A172 (cell line): ENCODE results near the gene NRARP. TPM values are rescaled to one million over a fixed set of nuclear protein-coding genes. Genes with fewer than 3 reads are reported as not detected.

Experiments
- DNase-seq: peaks from one replicate; pipeline ENCODE4 v3.0.0-alpha.2; 2015; ENCODE audit warnings: low spot score
- total RNA-seq: library from RNA; depleted of rRNA; stranded (reverse); fragments of >200 nt; shearing (Covaris generic); gene quantifications from 2 replicates; pipeline ENCODE4 v1.2.3, GENCODE V29; 2014

NRARP gene
- total RNA-seq, 1 experiment from 2014 or later, result 0.40 TPM

- peak; percentile 98 for DNase-seq
Measured at GRCh38 chr9:137277329-137278041, 24.6 kb downstream of the NRARP start, which contains the start of gene TOR4A. Gene TOR4A (plus strand): TSS chr9:137277726. CDS start chr9:137278690, 964 bp downstream.

- DNase-seq, result peak; percentile 83
Measured at GRCh38 chr9:137276473-137277328, 25.4 kb downstream of the NRARP start.

GRCh38 chr9:137275588-137276472 lies 26.2 kb downstream of the NRARP start:
- DNase-seq, result no peak

GRCh38 chr9:137275203-137275587 lies 26.9 kb downstream of the NRARP start:
- DNase-seq, result no peak

GRCh38 chr9:137273611-137274320 lies 28.3 kb downstream of the NRARP start:
- no peak for DNase-seq

- no peak for DNase-seq
Measured at GRCh38 chr9:137273095-137273490, 29.0 kb downstream of the NRARP start.

- no peak for DNase-seq
Measured at GRCh38 chr9:137272241-137273094, 29.6 kb downstream of the NRARP start.

GRCh38 chr9:137271696-137272076 lies 30.4 kb downstream of the NRARP start:
- no peak for DNase-seq

- DNase-seq, result no peak
Measured at GRCh38 chr9:137270929-137271695, 31.0 kb downstream of the NRARP start.

- DNase-seq, result peak; percentile 83
Measured at GRCh38 chr9:137269231-137269772, 32.8 kb downstream of the NRARP start.

GRCh38 chr9:137268538-137269201 lies 33.4 kb downstream of the NRARP start:
- DNase-seq, result no peak

- DNase-seq, result no peak
Measured at GRCh38 chr9:137267933-137268355, 34.1 kb downstream of the NRARP start.

- DNase-seq, result no peak
Measured at GRCh38 chr9:137266585-137267453, 35.3 kb downstream of the NRARP start.

- no peak for DNase-seq
Measured at GRCh38 chr9:137266162-137266527, 35.9 kb downstream of the NRARP start.

- DNase-seq, result no peak
Measured at GRCh38 chr9:137265496-137266161, 36.4 kb downstream of the NRARP start.

GRCh38 chr9:137264067-137264466 lies 38.0 kb downstream of the NRARP start:
- DNase-seq, result no peak

- no peak for DNase-seq
Measured at GRCh38 chr9:137263506-137263905, 38.6 kb downstream of the NRARP start.
